NCI-H82 treated with DMSO at 0.1 percent for 48 hours (cell line): ENCODE measurements around the gene ELF3.
"Not testable (repeated sequence)": the region's sequence is repeated elsewhere in the genome, so short reads cannot be mapped to it uniquely, and the experiment has no call there.

Experiments
- DNase-seq: peaks from one replicate; lab custom pipeline; 2025; ENCODE audit not compliant: unreplicated experiment; lab: John Stamatoyannopoulos, UW

Gene ELF3

GRCh38 chr1:202034149-202034682 is 23.8 kb downstream of the ELF3 start:
- DNase-seq, result no peak

GRCh38 chr1:202034683-202035462 is 24.5 kb downstream of the ELF3 start:
- peak; percentile 58 for DNase-seq

GRCh38 chr1:202036595-202037387 is 26.4 kb downstream of the ELF3 start:
- DNase-seq, result no peak

- no peak for DNase-seq
These were observed 27.4 kb downstream of the ELF3 start for GRCh38 chr1:202037706-202038296.

DNA sequence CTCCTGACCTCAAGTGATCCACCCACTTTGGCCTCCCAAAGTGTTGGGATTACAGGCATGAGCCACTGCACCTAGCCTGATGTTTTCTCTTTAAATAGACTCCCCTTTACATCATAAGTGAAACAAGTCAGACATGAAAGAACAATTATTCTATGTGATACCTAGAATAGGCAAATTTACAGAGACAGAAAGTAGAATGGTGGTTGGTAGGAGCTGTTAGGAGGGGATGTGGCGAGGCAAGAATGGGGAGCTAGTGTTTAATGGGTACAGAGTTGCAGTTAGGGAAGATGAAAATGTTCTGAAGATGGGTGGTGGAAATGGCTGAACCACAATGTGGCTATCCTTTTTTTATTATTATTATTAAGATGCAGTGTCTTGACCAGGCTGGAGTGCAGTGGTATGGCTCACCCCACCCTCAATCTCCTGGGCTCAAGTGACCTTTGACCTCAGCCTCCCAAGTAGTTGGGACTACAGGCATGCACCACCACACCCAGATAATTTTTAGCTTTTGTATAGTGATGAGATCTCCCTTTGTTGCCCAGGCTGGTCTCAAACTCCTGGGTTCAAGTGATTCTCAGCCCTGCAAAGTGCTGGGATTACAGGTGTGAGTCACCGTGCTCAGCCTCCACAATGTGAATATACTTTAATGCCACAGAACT is 28.4 kb downstream of the ELF3 start:
- DNase-seq, result no peak

GRCh38 chr1:202045705-202046104 is 35.3 kb downstream of the ELF3 start:
- DNase-seq, result no peak

- no peak for DNase-seq
These were observed 35.8 kb downstream of the ELF3 start for GRCh38 chr1:202046227-202046626.

DNA sequence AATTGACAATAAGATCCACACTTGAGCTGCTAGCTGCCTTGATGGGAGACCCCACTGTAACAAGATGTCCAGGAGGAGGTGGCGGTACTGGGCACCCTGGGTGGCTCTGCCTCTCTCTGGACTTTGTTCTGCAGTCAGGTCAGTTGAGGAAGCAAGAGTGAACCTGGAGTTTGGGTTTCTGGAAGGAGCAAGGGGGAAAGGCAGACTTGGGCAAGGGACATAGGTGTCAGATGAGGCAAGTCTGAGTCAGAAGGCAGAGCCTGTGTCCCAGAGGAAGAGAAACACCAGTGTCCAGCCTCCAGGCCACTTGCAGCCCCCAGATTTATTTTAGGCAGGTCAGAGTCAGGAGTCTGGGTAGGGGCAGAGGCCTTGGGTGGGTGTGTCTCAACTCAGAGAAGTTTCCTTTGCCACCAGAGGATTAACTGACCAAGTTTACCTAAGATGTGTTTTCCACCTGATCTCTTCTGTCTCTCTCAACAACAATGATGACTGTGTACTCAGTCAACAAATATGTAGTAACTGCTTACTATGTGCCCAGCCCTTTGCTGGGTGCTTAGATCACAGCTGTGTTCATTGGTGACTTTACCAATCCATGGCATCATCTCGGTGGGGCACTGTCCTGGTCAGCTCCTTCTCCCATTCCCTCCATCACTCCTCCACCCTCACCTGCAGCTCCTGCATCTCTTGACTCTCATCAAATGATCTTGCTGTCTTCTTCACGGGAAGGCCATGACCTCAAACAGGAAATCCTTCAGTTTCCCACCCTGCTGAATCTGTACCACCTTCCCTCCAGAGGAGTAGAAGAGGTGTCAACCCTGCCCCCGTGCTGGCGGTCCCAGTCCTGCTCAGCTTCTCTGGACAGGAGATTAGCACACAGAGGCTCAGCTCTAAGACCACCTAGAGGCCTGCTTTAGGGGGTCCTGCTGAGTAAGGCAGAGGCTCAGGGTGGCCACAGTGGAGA is 36.6 kb downstream of the ELF3 start:
- no peak for DNase-seq

DNA sequence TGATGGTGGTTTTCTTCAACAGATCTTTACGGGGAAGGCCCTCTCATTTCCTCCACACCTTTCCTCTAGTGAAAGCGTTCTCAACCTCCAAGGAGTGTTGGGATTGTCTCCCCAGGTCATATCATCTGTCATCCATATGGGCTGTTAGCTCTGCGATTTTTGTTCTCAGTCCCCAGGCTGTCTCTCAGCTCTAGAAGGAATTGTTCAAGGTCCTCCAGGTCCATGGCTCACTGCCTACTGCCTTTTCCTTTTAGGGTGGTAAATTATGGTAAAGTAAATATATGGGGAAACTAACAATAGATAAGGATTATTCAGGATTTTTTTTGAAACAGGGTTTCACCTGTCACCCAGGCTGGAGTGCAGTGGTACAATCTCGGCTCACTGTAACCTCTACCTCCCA is 37.6 kb downstream of the ELF3 start:
- no peak for DNase-seq

DNA sequence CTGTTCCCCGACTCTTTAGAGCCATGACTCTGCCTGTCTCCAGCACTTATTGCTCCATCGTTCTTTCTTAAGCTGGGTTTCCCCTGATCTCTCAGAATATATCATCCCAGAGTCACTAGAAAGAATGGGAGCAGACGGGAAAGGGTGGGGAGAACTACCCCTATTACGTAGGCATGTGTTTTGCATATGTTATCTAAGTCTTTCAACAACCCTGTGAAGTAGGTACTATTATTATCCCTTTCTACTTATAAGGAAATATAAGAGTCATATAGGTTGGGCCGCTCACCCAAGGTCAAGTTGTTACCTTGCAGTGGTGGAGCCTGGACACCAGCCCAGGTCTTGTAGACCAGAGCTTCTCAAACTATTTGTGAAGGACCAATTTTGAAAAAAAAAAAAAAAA is 38.7 kb downstream of the ELF3 start:
- DNase-seq, result no peak

GRCh38 chr1:202054094-202054493 is 43.7 kb downstream of the ELF3 start:
- no peak for DNase-seq

- not testable (repeated sequence) for DNase-seq
These were observed 44.3 kb downstream of the ELF3 start for GRCh38 chr1:202054673-202055072.

DNA sequence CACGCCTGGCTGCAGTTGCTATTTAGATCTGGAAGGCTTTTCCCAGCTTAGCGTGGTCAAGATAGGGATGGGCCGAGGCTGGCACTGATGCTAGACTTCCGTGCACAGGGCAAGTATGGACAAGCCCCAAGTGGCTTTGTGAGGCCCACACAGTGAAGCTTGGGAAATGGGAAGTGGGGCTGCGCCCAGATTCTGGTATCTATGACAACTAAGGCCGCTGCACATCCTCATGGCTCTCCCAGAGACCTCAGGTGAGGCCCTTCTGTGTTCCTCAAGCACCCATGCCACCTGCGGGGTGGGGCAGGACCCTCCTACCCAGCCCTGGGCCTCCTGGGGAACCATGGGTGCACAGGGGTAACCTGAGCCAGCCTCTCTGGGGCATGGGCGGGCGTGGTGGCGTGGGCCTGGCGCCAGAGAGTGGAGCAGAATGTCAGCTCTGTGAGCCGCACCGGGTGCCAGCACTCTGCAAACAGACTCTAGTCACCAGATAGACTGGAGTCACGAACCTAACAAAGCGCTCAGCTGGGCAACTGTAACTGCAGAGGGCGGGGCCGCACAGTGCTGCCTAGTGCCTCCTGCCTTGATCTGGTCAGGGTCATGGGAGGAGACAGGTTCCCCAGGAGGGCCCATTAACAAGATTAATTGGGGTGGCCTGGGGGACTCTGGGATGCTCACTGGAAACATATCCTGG is 46.4 kb downstream of the ELF3 start:
- DNase-seq, result no peak

DNA sequence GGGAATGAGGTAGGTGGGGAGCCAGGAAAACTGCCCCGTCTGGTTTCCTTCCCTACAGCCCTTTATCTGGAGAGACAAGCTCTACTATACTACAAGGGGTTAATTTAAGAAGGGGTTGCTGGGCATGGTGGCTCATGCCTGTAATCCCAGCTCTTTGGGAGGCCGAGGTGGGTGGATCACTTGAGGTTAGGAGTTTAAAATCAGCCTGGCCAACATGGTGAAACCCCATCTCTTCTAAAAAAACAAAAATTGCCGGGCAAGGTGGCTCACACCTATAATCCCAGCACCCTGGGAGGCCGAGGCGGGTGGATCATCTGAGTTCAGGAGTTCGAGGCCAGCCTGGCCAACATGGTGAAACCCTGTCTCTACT is 46.9 kb downstream of the ELF3 start:
- DNase-seq, result not testable (repeated sequence)

- DNase-seq, result no peak
These were observed 47.9 kb downstream of the ELF3 start for GRCh38 chr1:202058001-202058908.

DNA sequence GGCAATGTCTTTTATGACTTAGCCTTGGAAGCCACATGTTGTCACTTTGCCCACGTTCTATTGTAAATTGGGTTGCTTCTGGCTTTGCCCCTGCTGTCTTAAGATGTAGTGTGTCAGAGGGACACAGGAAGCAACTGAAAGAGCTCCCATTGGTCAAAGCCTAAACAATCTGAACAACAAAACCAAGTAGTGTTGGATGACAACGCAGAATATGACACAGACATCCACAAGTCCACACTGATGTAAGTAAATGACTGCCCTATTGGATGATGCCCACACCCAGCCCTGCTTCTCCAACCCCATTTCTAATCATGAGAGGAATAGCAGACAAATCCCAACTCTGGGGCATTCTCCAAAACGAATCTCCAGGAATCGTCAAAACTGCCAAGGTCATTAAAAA is 50.7 kb downstream of the ELF3 start:
- DNase-seq, result no peak

DNA sequence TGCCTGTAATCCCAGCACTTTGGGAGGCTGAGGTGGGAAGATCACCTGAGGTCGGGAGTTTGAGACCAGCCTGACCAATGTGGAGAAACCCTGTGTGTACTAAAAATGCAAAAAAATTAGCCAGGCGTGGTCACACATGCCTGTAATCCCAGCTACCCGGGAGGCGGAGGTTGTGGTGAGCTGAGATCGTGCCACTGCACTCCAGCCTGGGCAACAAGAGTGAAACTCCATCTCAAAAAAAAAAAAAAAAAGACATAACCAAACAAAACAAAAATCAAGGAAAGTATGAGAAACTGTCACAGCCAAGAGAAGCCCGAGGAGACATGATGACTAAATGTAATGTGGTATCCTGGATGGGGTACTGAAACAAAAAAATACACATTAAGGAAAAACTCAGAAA is 51.4 kb downstream of the ELF3 start:
- DNase-seq, result not testable (repeated sequence)

DNA sequence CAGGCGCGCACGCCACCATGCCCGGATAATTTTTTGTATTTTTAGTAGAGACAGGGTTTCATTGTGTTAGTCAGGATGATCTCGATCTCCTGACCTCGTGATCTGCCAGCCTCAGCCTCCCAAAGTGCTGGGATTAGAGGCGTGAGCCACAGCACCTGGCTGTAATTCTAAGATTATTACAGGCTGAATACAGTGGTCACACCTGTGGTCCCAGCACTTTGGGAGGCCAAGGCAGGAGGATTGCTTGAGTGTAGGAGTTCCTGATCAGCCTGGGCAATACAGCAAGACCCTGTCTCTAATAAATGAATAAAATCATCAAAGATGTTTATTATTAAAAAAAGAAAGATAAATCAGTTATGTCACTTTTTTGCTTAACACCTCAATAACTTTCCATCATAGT is 52.2 kb downstream of the ELF3 start:
- DNase-seq, result not testable (repeated sequence)
